Thyroid gland (tissue), 4 donors: ENCODE measurements around the gene ULK2. TPM values are rescaled to one million over a fixed set of nuclear protein-coding genes. Genes with fewer than 3 reads are reported as not detected.

Experiments
- DNase-seq, 2 donors: peaks; one replicate each; pipeline ENCODE4 v3.0.0-alpha.2; 2019
- H3K27ac ChIP-seq, 3 donors: fragments of 200-600 bp; sonication (generic); 1 replicate in 2 of 3; 2 replicates in 1 of 3; pipeline ENCODE4 v1.5.1; 2016 to 2019; ENCODE audit warnings: mild to moderate bottlenecking in 1 of 3, moderate library complexity in 1 of 3
- H3K27me3 ChIP-seq: fragments of 200-600 bp; sonication (generic); one replicate; pipeline ENCODE4 v1.5.1; 2019
- H3K36me3 ChIP-seq, 2 donors: fragments of 200-600 bp; sonication (generic); one replicate each; pipeline ENCODE4 v1.5.1; 2016 to 2019
- H3K4me1 ChIP-seq, 2 donors: fragments of 200-600 bp; sonication (generic); one replicate each; pipeline ENCODE4 v1.5.1; 2017 to 2019
- H3K4me3 ChIP-seq, 3 donors: fragments of 200-600 bp; sonication (generic); replicated peaks in 1 of 3; 1 replicate in 2 of 3; 2 replicates in 1 of 3; pipeline ENCODE4 v1.5.1; 2016; ENCODE audit warnings: mild to moderate bottlenecking in 1 of 3
- H3K9me3 ChIP-seq: fragments of 200-600 bp; sonication (generic); one replicate; pipeline ENCODE4 v1.5.1; 2017
- POLR2A ChIP-seq, 2 donors: fragments of 450-650 bp; IDR thresholded peaks; one replicate each; pipeline ENCODE4 v1.6.1; 2017; ENCODE audit warnings: antibody characterized with exemption in 2 of 2, mild to moderate bottlenecking in 2 of 2, moderate library complexity in 1 of 2
- WGBS, 2 donors: methylation state at CpG; one replicate each; pipeline ENCODE4 v1.1.5; 2017; 5-methylcytosine and 5-hydroxymethylcytosine counted together
- intact Hi-C: fragments of 100-400 bp; cut with DNase I; formaldehyde crosslinking; loops from one replicate; pipeline ENCODE4 v1.15.1; 2023
- total RNA-seq, 4 donors: library from RNA; depleted of rRNA; stranded (reverse); fragments of >200 nt; gene quantifications; one replicate each; pipeline ENCODE4 v1.2.3, GENCODE V29; 2016
- TF ChIP-seq, protein P1 (sequence below), 6 experiments: fragments of 200-600 bp in 3 of 6; fragments of 450-650 bp in 3 of 6; sonication (generic) in 3 of 6; IDR thresholded peaks; one replicate each; pipeline ENCODE4 v1.5.1; 2016 to 2019; ENCODE audit warnings: antibody characterized with exemption in 6 of 6, mild to moderate bottlenecking in 2 of 6, inconsistent platforms in 1 of 6, moderate library complexity in 1 of 6

Gene ULK2
- total RNA-seq, 4 donors from 2014 or later, result 15.8 to 22.6 (median 16.8) TPM

DNA sequence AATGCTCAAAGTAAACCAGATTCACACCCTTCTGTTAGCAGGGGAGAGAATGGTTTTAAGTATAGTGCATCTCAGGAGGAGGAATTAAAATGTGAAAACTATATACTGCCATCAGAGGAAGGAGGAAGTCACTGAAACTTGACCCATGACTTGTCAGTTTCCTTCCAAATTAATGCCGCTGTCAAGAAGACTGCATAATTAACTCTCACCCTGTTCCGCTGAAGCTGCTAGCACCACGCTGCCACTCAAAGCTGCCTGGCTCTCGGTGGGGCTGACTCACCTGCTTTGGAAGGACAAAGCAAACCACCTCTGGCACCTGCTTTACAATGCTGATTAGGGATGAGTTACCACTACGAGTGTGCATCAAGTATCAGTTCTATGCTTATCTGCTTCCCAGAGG, 37.8 kb upstream of the ULK2 start:
- Histone ChIP-seq H3K4me1 (no peaks in the 10 kb centered on the region), H3K27me3 (no peaks in the 10 kb centered on the region), H3K36me3 (peaks cover 38 to 40% of the 10 kb centered on the region in 2 donors), H3K27ac (no peak overlapping the region), H3K9me3 (no peaks in the 10 kb centered on the region), H3K4me3 (no peak overlapping the region)
- intact Hi-C loops, result no loop called here
- TF ChIP-seq, protein P1, sequence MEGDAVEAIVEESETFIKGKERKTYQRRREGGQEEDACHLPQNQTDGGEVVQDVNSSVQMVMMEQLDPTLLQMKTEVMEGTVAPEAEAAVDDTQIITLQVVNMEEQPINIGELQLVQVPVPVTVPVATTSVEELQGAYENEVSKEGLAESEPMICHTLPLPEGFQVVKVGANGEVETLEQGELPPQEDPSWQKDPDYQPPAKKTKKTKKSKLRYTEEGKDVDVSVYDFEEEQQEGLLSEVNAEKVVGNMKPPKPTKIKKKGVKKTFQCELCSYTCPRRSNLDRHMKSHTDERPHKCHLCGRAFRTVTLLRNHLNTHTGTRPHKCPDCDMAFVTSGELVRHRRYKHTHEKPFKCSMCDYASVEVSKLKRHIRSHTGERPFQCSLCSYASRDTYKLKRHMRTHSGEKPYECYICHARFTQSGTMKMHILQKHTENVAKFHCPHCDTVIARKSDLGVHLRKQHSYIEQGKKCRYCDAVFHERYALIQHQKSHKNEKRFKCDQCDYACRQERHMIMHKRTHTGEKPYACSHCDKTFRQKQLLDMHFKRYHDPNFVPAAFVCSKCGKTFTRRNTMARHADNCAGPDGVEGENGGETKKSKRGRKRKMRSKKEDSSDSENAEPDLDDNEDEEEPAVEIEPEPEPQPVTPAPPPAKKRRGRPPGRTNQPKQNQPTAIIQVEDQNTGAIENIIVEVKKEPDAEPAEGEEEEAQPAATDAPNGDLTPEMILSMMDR (IDR thresholded peaks at IDR 0.05), result no peak
- TF ChIP-seq POLR2A (IDR thresholded peaks at IDR 0.05), result no peak
- no peak for DNase-seq
- 79 to 91% methylated on average over 5 of the region's 5 CpGs for WGBS, 2 donors

DNA sequence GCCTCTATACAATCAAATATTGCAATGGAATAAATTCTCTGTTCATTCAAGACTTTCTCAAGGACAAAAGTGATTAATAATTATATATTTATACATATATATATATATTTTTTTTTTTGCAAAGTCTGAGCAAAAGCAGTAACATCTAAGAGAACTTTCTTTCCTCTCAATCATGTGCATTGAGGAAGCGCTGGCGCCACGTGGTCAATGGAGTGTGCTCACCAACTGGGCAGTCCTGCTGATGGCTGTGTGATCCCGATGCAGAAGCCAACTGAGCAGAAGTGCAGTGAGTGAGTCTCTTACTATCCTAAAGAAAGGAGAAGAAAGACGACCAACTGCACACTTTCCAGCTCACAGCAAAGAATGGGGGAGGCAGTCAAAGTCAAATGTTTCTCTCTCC, 37.2 kb upstream of the ULK2 start:
- Histone ChIP-seq H3K4me1 (no peaks in the 10 kb centered on the region), H3K27me3 (no peaks in the 10 kb centered on the region), H3K36me3 (peaks cover 38 to 40% of the 10 kb centered on the region in 2 donors), H3K9me3 (no peaks in the 10 kb centered on the region), H3K4me3 (no peak overlapping the region), H3K27ac (no peak overlapping the region)
- no peak for TF ChIP-seq POLR2A (IDR thresholded peaks at IDR 0.05)
- TF ChIP-seq, protein P1 (IDR thresholded peaks at IDR 0.05), result no peak
- no peak for DNase-seq
- 90% methylated on average over 5 of the region's 5 CpGs for WGBS, 2 donors
- intact Hi-C loops, result no loop called here

- peaks cover 36% of the 10 kb centered on the region in 2 donors for H3K36me3 ChIP-seq
- TF ChIP-seq POLR2A (IDR thresholded peaks at IDR 0.05), result no peak
- TF ChIP-seq, protein P1 (IDR thresholded peaks at IDR 0.05), result no peak
- intact Hi-C loops, result no loop called here
Measured at GRCh38 chr17:19904412-19904811, 36.7 kb upstream of the ULK2 start.

DNA sequence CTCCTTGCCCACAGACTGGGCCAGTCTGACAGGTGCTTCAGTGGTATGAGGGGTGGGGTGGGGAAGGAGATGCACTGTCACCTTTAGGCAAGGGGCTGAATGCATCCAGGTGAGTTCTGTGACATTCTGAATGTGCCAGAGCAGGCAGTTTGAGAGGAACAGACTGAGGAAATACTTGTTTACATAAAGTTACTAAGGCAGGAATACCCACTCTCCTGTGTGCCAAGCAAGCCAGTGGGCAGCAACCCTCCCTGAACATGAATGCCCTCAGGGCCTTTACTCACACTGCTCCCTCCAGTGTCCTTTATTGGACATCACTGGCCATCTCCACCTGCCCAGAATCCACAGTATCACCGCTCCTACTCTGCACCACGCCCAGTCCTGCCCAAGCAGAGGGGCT, 33.1 kb upstream of the ULK2 start:
- DNase-seq, result no peak
- intact Hi-C loops, result no loop called here
- H3K27ac ChIP-seq, result no peak overlapping the region
- H3K4me3 ChIP-seq, result no peak overlapping the region
- no peaks in the 10 kb centered on the region for H3K9me3 ChIP-seq
- no peaks in the 10 kb centered on the region for H3K27me3 ChIP-seq
- TF ChIP-seq, protein P1 (IDR thresholded peaks at IDR 0.05), result no peak
- TF ChIP-seq POLR2A (IDR thresholded peaks at IDR 0.05), result no peak
- peaks cover 0 to 3% of the 10 kb centered on the region in 2 donors for H3K4me1 ChIP-seq
- 100% methylated on average over 2 of the region's 2 CpGs for WGBS, 2 donors
- H3K36me3 ChIP-seq, result peaks cover 12 to 17% of the 10 kb centered on the region in 2 donors

More at GRCh38 chr17:19904412-19904811, 36.7 kb upstream of the ULK2 start:
- DNase-seq, result no peak
- H3K4me1 ChIP-seq, result no peaks in the 10 kb centered on the region
- H3K4me3 ChIP-seq, result no peak overlapping the region
- H3K27ac ChIP-seq, result no peak overlapping the region
- no peaks in the 10 kb centered on the region for H3K9me3 ChIP-seq
- H3K27me3 ChIP-seq, result no peaks in the 10 kb centered on the region

DNA sequence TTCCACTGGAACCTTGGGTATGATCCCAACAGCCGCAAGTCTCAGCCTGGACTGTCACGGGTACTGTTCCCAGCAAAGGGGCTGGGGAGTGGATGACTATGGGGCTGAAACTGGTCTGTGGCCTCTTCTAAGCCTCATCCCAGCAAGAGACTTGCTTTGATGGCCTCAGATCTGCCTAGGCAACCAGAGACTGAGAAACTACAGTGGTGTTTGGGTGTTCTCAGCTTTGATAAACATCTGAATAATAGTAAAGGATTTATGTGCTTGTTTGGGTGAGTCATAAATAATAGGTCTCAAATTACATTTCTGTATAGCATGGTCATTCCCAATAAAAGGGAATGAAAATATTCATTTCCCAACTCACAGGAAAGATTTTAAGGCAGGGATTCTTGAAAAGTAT, 30.2 kb upstream of the ULK2 start:
- intact Hi-C loops, result no loop called here
- no peaks in the 10 kb centered on the region for H3K36me3 ChIP-seq

More for the DNA sequence above, 30.2 kb upstream of the ULK2 start:
- Histone ChIP-seq H3K4me3 (no peak overlapping the region), H3K27me3 (no peaks in the 10 kb centered on the region), H3K27ac (no peak overlapping the region), H3K4me1 (peaks cover 0 to 3% of the 10 kb centered on the region in 2 donors), H3K9me3 (no peaks in the 10 kb centered on the region)
- no peak for DNase-seq
- WGBS, 2 donors, result 73 to 86% methylated on average over 2 of the region's 2 CpGs
- TF ChIP-seq, protein P1 (IDR thresholded peaks at IDR 0.05), result no peak
- TF ChIP-seq POLR2A (IDR thresholded peaks at IDR 0.05), result no peak
